ENCODE measurements around the gene SCAF11. TPM values are rescaled to one million over a fixed set of nuclear protein-coding genes. Genes with fewer than 3 reads are reported as not detected.

Gene SCAF11
- total RNA-seq, 4 donors from 2014 or later: 56.7 to 181 (median 101) TPM

DNA sequence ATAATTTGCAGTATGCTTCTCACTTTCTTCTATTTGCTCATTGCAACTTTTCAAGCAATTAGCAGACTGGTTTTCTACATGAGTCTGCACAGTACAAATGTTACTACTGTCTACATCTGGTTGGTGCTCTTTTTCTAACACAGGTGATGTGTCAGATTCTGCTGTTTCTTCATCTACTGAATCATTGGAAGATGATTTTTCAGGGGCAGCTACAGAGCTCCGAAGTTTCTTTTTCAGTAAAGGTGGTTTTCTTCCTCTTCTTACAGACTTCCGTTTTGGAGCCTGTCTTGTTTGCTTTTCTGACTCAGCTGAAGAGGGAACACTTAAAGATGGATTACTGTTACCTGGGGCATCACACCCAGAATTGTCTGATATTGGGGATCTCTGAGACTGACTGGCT is 62.1 kb downstream of the SCAF11 start:
- in situ Hi-C loops (cut with MboI; ENCODE audit: low pct_ligation_motif_present in 1 of 4, low pct_unique_long_range_greater_than_20kb in 1 of 4, low sequenced_read_pairs in 3 of 4): no loop called here
- WGBS, 2 donors (ENCODE audit: low coverage in 1 of 2): 76 to 83% methylated on average over 2 of the region's 2 CpGs
- peaks cover 0 to 64% (median 32%) of the 10 kb centered on the region in 4 donors for H3K36me3 ChIP-seq

DNA sequence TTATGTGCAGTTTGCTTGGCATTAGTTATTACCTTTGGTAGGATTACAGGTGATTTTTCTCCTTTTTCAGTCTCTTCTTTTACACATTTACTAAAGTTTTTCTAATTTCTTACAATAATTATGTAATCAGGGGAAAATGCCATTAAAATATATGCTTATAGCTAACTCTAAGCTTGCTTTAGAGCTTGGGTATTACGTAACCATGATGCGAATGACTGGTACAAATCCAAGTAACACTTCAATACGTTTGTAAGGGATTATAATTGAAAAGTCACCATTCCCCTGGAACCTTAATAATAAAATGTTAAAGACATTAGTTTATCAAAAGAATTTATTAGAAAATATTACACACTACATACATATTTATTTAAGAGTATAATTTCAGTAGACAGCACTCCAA is 71.6 kb downstream of the SCAF11 start:
- in situ Hi-C loops (cut with MboI; ENCODE audit: low pct_ligation_motif_present in 1 of 4, low pct_unique_long_range_greater_than_20kb in 1 of 4, low sequenced_read_pairs in 3 of 4): no loop called here
- TF ChIP-seq CTCF (IDR thresholded peaks at IDR 0.05) (no peak), POLR2A (IDR thresholded peaks at IDR 0.05) (no peak), POLR2AphosphoS5 (IDR thresholded peaks at IDR 0.05) (no peak)
- Histone ChIP-seq H3K36me3 (peaks cover 0 to 32% (median 16%) of the 10 kb centered on the region in 4 donors), H3K9me3 (no peaks in the 10 kb centered on the region), H3K4me1 (no peaks in the 10 kb centered on the region), H3K4me3 (no peak overlapping the region), H3K27me3 (no peaks in the 10 kb centered on the region), H3K27ac (no peak overlapping the region)
- 89 to 93% methylated on average over 3 of the region's 3 CpGs for WGBS, 2 donors (ENCODE audit: low coverage in 1 of 2)
- no peak for DNase-seq
- intact Hi-C loops (cut with DNase I; ENCODE audit: low total_unique reads): no loop called here

More for the DNA sequence above, 62.1 kb downstream of the SCAF11 start:
- Histone ChIP-seq H3K4me1 (no peaks in the 10 kb centered on the region), H3K27me3 (no peaks in the 10 kb centered on the region), H3K27ac (no peak overlapping the region), H3K9me3 (no peaks in the 10 kb centered on the region), H3K4me3 (no peak overlapping the region)
- no peak for DNase-seq
- no peak for TF ChIP-seq POLR2AphosphoS5 (IDR thresholded peaks at IDR 0.05)
- no peak for TF ChIP-seq POLR2A (IDR thresholded peaks at IDR 0.05)
- TF ChIP-seq CTCF (IDR thresholded peaks at IDR 0.05): no peak
- no peak for TF ChIP-seq EP300 (IDR thresholded peaks at IDR 0.05; ENCODE audit: low read depth)
- intact Hi-C loops (cut with DNase I; ENCODE audit: low total_unique reads): no loop called here

DNA sequence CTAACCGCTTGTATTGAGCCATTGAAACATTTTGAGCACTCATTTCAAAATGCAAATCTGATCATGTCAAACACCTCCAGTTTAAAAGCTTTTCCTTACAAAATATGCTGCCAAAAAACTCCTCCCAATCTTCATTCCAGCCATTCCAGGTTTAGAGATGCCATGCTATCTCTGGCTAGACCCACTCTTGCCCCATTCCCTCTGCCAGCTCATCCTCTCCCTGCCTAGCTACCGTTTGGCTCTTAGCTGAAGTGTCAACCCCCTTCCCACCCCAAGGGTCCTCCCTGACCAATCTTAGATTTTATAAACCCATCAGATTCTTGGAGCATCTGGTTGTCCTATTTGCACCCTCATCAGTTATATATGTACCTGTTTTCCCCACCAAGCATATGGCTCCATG is 75.0 kb downstream of the SCAF11 start:
- no peaks in the 10 kb centered on the region for H3K27me3 ChIP-seq
- 78% methylated on average over 2 of the region's 2 CpGs; no CpG with 5 or more reads in 1 of the 2 donors for WGBS, 2 donors (ENCODE audit: low coverage in 1 of 2)
- intact Hi-C loops (cut with DNase I; ENCODE audit: low total_unique reads): no loop called here
- no peaks in the 10 kb centered on the region for H3K9me3 ChIP-seq
- in situ Hi-C loops (cut with MboI; ENCODE audit: low pct_ligation_motif_present in 1 of 4, low pct_unique_long_range_greater_than_20kb in 1 of 4, low sequenced_read_pairs in 3 of 4): no loop called here
- no peak for DNase-seq
- H3K4me1 ChIP-seq: no peaks in the 10 kb centered on the region
- peaks cover 0 to 12% (median 5%) of the 10 kb centered on the region in 4 donors for H3K36me3 ChIP-seq
- TF ChIP-seq POLR2AphosphoS5 (IDR thresholded peaks at IDR 0.05): no peak
- no peak for TF ChIP-seq CTCF (IDR thresholded peaks at IDR 0.05)
- TF ChIP-seq POLR2A (IDR thresholded peaks at IDR 0.05): no peak
- no peak for TF ChIP-seq EP300 (IDR thresholded peaks at IDR 0.05; ENCODE audit: low read depth)
- H3K27ac ChIP-seq: no peak overlapping the region
- H3K4me3 ChIP-seq: no peak overlapping the region

DNA sequence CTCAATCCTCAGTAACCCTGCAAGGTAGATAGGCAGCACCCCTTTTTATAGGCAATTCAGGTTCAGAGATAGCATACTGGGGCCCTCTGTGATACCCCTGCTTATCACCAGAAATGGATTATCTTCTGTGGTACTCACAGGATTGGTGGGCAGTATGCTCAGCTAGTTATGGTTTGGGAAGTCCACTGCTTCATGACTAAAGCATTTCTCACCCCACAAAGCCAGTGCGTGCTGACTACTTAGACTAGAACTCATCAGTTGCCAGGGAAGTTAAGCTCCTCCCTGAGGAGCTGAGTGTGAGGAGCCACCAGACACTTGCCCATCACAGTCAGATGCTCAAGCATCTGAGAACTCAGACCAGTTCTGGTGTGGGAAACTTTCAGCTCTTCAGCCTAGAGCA is 76.3 kb downstream of the SCAF11 start:
- H3K4me1 ChIP-seq: peaks cover 0 to 3% (median under 1%) of the 10 kb centered on the region in 4 donors
- no peak overlapping the region for H3K27ac ChIP-seq
- no peak for TF ChIP-seq EP300 (IDR thresholded peaks at IDR 0.05; ENCODE audit: low read depth)
- no peak for TF ChIP-seq POLR2A (IDR thresholded peaks at IDR 0.05)
- no peak for TF ChIP-seq POLR2AphosphoS5 (IDR thresholded peaks at IDR 0.05)
- no peak for TF ChIP-seq CTCF (IDR thresholded peaks at IDR 0.05)
- no peaks in the 10 kb centered on the region for H3K27me3 ChIP-seq
- in situ Hi-C loops (cut with MboI; ENCODE audit: low pct_ligation_motif_present in 1 of 4, low pct_unique_long_range_greater_than_20kb in 1 of 4, low sequenced_read_pairs in 3 of 4) (no loop called here), intact Hi-C loops (cut with DNase I; ENCODE audit: low total_unique reads) (no loop called here)
- no peaks in the 10 kb centered on the region for H3K9me3 ChIP-seq
- peaks cover 0 to 12% (median 5%) of the 10 kb centered on the region in 4 donors for H3K36me3 ChIP-seq
- 50% methylated on average over 1 of the region's 1 CpG; no CpG with 5 or more reads in 1 of the 2 donors for WGBS, 2 donors (ENCODE audit: low coverage in 1 of 2)
- DNase-seq: no peak
- H3K4me3 ChIP-seq: no peak overlapping the region

Measured in transverse colon (tissue), 4 donors.